MCF 10A (cell line): ENCODE data around the gene GRM5. TPM values are rescaled to one million over a fixed set of nuclear protein-coding genes. Genes with fewer than 3 reads are reported as not detected.

ENCODE experiments used
- BruUV-seq: library from RNA; stranded (reverse); fragments of 400-500 nt; replicated peaks from 2 replicates; lab custom pipeline; 2021; lab: Mats Ljungman, UMichigan
- CTCF ChIA-PET: fragments of 300-600 bp; sonication (Branson Sonifier 250); formaldehyde crosslinking; extraction: SDS; loops from one replicate; lab custom pipeline; 2021; ENCODE audit warnings: antibody characterized with exemption, inconsistent platforms; lab: Yijun Ruan, JAX
- POLR2A ChIA-PET: fragments of 300-600, 350-650 bp; sonication (Branson Sonifier 250); formaldehyde crosslinking; extraction: SDS; loops from one replicate; lab custom pipeline; 2020; ENCODE audit warnings: antibody characterized with exemption, inconsistent platforms; lab: Yijun Ruan, JAX
- DNase-seq: peaks from one replicate; pipeline ENCODE4 v3.0.0-alpha.2; 2018; ENCODE audit not compliant: unreplicated experiment
- H3K27ac Mint-ChIP-seq: one replicate; pipeline ENCODE4 v1.8.0; 2022; ENCODE audit warnings: mild to moderate bottlenecking, low read depth, mixed read lengths; ENCODE audit not compliant: unreplicated experiment
- H3K27me3 Mint-ChIP-seq: one replicate; pipeline ENCODE4 v1.8.0; 2022; ENCODE audit warnings: mixed read lengths; ENCODE audit not compliant: insufficient read depth, unreplicated experiment
- H3K36me3 Mint-ChIP-seq: one replicate; pipeline ENCODE4 v1.8.0; 2022; ENCODE audit warnings: mild to moderate bottlenecking, moderate library complexity, mixed read lengths; ENCODE audit not compliant: insufficient read depth, unreplicated experiment
- H3K4me1 Mint-ChIP-seq: one replicate; pipeline ENCODE4 v1.8.0; 2022; ENCODE audit warnings: mixed read lengths; ENCODE audit not compliant: insufficient read depth, unreplicated experiment
- H3K4me3 Mint-ChIP-seq: one replicate; pipeline ENCODE4 v1.8.0; 2022; ENCODE audit warnings: mild to moderate bottlenecking, moderate library complexity, mixed read lengths; ENCODE audit not compliant: unreplicated experiment
- H3K9me3 Mint-ChIP-seq: one replicate; pipeline ENCODE4 v1.8.0; 2022; ENCODE audit warnings: mixed read lengths; ENCODE audit not compliant: unreplicated experiment
- intact Hi-C: fragments of 100-400 bp; cut with micrococcal nuclease; formaldehyde crosslinking; loops from 2 replicates; pipeline ENCODE4 v1.14.1; 2022
- total RNA-seq: library from RNA; stranded (reverse); gene quantifications from 2 replicates; pipeline ENCODE4 v1.2.3, GENCODE V29; 2022
- TF ChIP-seq, protein P1 (sequence below): fragments of 200-600 bp; IDR thresholded peaks from one replicate; pipeline ENCODE4 v1.8.0; 2022; ENCODE audit warnings: antibody characterized with exemption, mild to moderate bottlenecking; ENCODE audit not compliant: unreplicated experiment

The GRM5 gene
- total RNA-seq, 1 experiment from 2014 or later = not detected

DNA sequence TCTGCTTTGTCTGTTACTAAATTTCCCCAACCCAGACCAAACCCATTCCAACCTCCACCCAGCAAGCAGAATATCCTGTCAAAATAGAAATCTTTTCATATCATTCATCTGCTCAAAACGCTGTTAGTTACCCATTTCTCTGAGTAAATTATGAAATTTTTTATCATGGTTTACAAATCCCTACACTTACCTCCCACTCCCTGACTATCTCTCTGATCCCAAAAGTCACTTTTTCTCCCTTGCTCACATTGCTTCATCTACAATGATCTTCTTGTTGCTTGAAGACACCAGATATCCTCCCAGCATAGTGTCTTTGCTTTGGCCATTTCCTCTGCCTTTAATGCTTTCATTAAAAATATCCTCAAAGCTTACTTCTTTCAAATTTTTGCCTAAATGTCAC, 532.8 kb downstream of the GRM5 start:
- BruUV-seq = no TSS peak
- CTCF ChIA-PET = interaction anchor here (0.5 to 0.6 kb wide), 2 partner anchors 93 to 1218 kb away, joined by 3 to 4 read pairs; no protein-coding TSS in a partner anchor
- Mint-ChIP-seq H3K4me3 (no peak overlapping the region), H3K9me3 (no peaks in the 10 kb centered on the region), H3K36me3 (no peaks in the 10 kb centered on the region), H3K4me1 (peaks cover 26% of the 10 kb centered on the region), H3K27me3 (no peaks in the 10 kb centered on the region), H3K27ac (no peak overlapping the region)
- POLR2A ChIA-PET = no interaction called here
- intact Hi-C loops = no loop called here
- TF ChIP-seq, protein P1, sequence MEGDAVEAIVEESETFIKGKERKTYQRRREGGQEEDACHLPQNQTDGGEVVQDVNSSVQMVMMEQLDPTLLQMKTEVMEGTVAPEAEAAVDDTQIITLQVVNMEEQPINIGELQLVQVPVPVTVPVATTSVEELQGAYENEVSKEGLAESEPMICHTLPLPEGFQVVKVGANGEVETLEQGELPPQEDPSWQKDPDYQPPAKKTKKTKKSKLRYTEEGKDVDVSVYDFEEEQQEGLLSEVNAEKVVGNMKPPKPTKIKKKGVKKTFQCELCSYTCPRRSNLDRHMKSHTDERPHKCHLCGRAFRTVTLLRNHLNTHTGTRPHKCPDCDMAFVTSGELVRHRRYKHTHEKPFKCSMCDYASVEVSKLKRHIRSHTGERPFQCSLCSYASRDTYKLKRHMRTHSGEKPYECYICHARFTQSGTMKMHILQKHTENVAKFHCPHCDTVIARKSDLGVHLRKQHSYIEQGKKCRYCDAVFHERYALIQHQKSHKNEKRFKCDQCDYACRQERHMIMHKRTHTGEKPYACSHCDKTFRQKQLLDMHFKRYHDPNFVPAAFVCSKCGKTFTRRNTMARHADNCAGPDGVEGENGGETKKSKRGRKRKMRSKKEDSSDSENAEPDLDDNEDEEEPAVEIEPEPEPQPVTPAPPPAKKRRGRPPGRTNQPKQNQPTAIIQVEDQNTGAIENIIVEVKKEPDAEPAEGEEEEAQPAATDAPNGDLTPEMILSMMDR = no peak
- DNase-seq = no peak

DNA sequence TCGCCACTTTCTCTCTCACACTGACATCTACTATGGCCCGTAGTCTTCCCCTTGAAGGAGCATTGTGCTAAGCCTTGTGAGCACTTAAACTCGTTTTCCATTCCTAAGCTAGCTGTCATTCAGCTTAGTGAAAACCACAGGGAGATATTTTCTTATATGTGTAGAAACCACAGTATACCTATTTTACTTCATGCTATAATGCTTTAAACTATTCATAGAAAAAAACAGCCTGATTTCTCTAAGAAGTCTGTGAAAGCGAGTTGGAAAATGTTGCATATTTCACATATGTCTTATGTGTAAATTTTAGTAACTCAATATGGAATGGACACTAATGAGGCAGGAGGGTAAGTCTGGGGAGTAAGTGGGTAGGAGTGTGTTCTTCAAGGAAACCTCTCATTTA, 534.0 kb downstream of the GRM5 start:
- no peak overlapping the region for H3K27ac Mint-ChIP-seq
- no peak overlapping the region for H3K4me3 Mint-ChIP-seq
- BruUV-seq = no TSS peak
- H3K27me3 Mint-ChIP-seq = no peaks in the 10 kb centered on the region
- DNase-seq = no peak
- intact Hi-C loops = no loop called here
- ChIA-PET CTCF (no interaction called here), POLR2A (no interaction called here)
- TF ChIP-seq, protein P1 = no peak
- no peaks in the 10 kb centered on the region for H3K36me3 Mint-ChIP-seq
- peaks cover 15% of the 10 kb centered on the region for H3K4me1 Mint-ChIP-seq
- no peaks in the 10 kb centered on the region for H3K9me3 Mint-ChIP-seq

DNA sequence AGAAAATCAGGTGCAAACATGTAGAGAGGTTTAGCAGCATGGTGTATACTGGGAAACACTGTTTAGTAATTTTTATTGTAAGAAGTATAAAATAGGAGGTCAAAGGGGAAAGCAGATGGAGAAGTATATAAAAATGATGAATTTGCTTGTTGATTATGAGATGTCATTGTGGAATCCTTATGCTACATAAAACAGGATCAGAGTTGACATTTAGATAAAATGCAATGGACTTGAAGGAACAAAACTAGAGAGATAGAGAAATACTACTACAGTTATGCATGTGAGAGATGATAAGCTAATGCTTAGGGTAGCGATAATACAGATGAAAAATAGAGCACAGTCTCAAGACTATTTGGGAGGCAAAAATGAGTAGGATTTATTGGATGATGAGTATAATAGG, 536.4 kb downstream of the GRM5 start:
- no TSS peak for BruUV-seq
- no peak for DNase-seq
- CTCF ChIA-PET = interaction anchor here (0.6 to 1.0 kb wide), 3 partner anchors 15 to 669 kb away, joined by 3 read pairs; no protein-coding TSS in a partner anchor

DNA sequence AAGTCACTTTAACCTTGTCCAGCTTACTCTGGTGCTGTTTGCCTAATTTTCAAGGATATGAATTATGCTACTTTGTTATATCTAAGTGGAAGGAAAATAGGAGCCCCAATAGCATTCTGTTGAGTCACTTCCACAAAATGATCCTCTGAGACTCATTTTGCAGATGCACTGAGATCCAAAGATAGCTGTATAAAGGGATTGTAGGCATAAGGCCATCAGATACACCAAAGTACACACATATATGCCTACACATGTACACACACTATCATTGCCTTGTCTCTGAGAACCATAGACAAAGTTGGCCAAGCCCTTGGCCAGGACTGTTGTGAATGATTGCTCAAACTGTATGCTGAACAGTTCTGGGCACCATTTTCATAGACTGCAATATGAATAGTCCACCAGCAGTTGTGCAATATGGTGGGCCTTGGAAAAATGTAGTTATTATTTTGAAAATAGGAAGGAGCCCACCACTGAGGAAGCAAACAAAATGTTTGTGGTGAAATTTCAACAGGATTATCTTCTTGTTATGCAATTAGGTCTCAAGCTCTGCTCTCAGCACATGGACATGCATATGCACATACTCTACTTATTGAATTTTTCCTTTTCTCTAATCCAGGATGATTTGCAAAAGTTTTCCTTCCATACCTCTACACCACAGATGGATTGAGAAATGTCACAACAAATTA, 542.3 kb downstream of the GRM5 start:
- H3K9me3 Mint-ChIP-seq = no peaks in the 10 kb centered on the region
- no TSS peak for BruUV-seq
- H3K27me3 Mint-ChIP-seq = no peaks in the 10 kb centered on the region
- H3K27ac Mint-ChIP-seq = no peak overlapping the region
- no peak overlapping the region for H3K4me3 Mint-ChIP-seq
- no peaks in the 10 kb centered on the region for H3K36me3 Mint-ChIP-seq
- CTCF ChIA-PET = interaction anchor here (0.6 to 1.6 kb wide), 2 partner anchors 175 to 292 kb away, joined by 3 to 4 read pairs; no protein-coding TSS in a partner anchor
- no peak for DNase-seq
- H3K4me1 Mint-ChIP-seq = no peaks in the 10 kb centered on the region
- TF ChIP-seq, protein P1 = no peak
- intact Hi-C loops = no loop called here
- POLR2A ChIA-PET = interaction anchor here (0.6 to 1.9 kb wide), 2 partner anchors 114 to 185 kb away, joined by 3 to 4 read pairs; no protein-coding TSS in a partner anchor

More for the DNA sequence above, 536.4 kb downstream of the GRM5 start:
- Mint-ChIP-seq H3K9me3 (no peaks in the 10 kb centered on the region), H3K36me3 (no peaks in the 10 kb centered on the region), H3K27me3 (no peaks in the 10 kb centered on the region), H3K4me1 (no peaks in the 10 kb centered on the region), H3K4me3 (no peak overlapping the region), H3K27ac (no peak overlapping the region)
- TF ChIP-seq, protein P1 = no peak
- intact Hi-C loops = no loop called here
- POLR2A ChIA-PET = interaction anchor here (0.8 to 0.9 kb wide), 2 partner anchors 9 to 191 kb away, joined by 4 read pairs; partner anchors contain the start of gene CTSC
